A673 (cell line): ENCODE results near the gene CABLES2. TPM values are rescaled to one million over a fixed set of nuclear protein-coding genes. Genes with fewer than 3 reads are reported as not detected.

Source experiments
- BruUV-seq: library from RNA; stranded (reverse); fragments of 400-500 nt; replicated peaks from 2 replicates; lab custom pipeline; 2021; lab: Mats Ljungman, UMichigan
- CTCF ChIA-PET: fragments of 300-600 bp; sonication (Branson Sonifier 250); formaldehyde crosslinking; loops from one replicate; lab custom pipeline; 2022; ENCODE audit warnings: antibody characterized with exemption; lab: Charles Lee
- POLR2A ChIA-PET: fragments of 300-600 bp; sonication (Branson Sonifier 250); formaldehyde crosslinking; loops from one replicate; lab custom pipeline; 2022; ENCODE audit warnings: antibody characterized with exemption; ENCODE audit not compliant: low non-redundant PET; lab: Charles Lee
- DNase-seq: peaks from one replicate; pipeline ENCODE4 v3.0.0-alpha.2; 2015; ENCODE audit warnings: low spot score
- H3K27ac ChIP-seq: fragments of 200-600 bp; sonication (generic); 2 replicates; pipeline ENCODE4 v1.5.1; 2016; ENCODE audit warnings: mixed run types, low read depth, mild to moderate bottlenecking, mixed read lengths, antibody characterized with exemption, low read length; ENCODE audit not compliant: poor library complexity, severe bottlenecking
- H3K27me3 ChIP-seq: fragments of 200-600 bp; sonication (generic); replicated peaks from 2 replicates; pipeline ENCODE4 v1.6.1; 2017; ENCODE audit warnings: mixed run types, low read depth, mild to moderate bottlenecking, mixed read lengths, antibody characterized with exemption, low read length; ENCODE audit not compliant: insufficient read depth, poor library complexity
- H3K36me3 ChIP-seq: fragments of 200-600 bp; sonication (generic); 2 replicates; pipeline ENCODE4 v1.6.1; 2016; ENCODE audit warnings: mixed run types, mild to moderate bottlenecking, mixed read lengths, antibody characterized with exemption, low read length; ENCODE audit not compliant: insufficient read depth, poor library complexity, severe bottlenecking
- H3K4me1 ChIP-seq: fragments of 200-600 bp; sonication (generic); 2 replicates; pipeline ENCODE4 v1.6.1; 2017; ENCODE audit warnings: mixed run types, mild to moderate bottlenecking, mixed read lengths, antibody characterized with exemption, low read length; ENCODE audit not compliant: insufficient read depth, poor library complexity, severe bottlenecking
- H3K4me3 ChIP-seq: fragments of 200-600 bp; sonication (generic); 2 replicates; pipeline ENCODE4 v1.5.1; 2016; ENCODE audit warnings: low read depth, mixed run types, mild to moderate bottlenecking, mixed read lengths, low read length; ENCODE audit not compliant: poor library complexity, severe bottlenecking
- H3K9me3 ChIP-seq: fragments of 200-600 bp; sonication (generic); 2 replicates; pipeline ENCODE4 v1.6.1; 2016; ENCODE audit warnings: mixed run types, low read depth, mild to moderate bottlenecking, mixed read lengths, antibody characterized with exemption, low read length; ENCODE audit not compliant: poor library complexity, severe bottlenecking
- CTCF ChIP-seq: fragments of 300-800, 200-600 bp; sonication (generic); conservative IDR thresholded peaks from 2 replicates; pipeline ENCODE4 v1.5.1; 2017; ENCODE audit warnings: low read depth, mild to moderate bottlenecking, antibody characterized with exemption, low read length, moderate library complexity, mixed read lengths
- EZH2 ChIP-seq: fragments of 200-600 bp; sonication (generic); IDR thresholded peaks from 2 replicates; pipeline ENCODE4 v1.6.1; 2017; ENCODE audit warnings: borderline replicate concordance, low read depth, mild to moderate bottlenecking, mixed read lengths, antibody characterized with exemption, low read length; ENCODE audit not compliant: poor library complexity, severe bottlenecking
- intact Hi-C: fragments of 100-400 bp; cut with micrococcal nuclease; formaldehyde crosslinking; loops from one replicate; pipeline ENCODE4 v1.10.0; 2022; ENCODE audit not compliant: unreplicated experiment
- total RNA-seq: library from RNA; stranded (reverse); gene quantifications from 2 replicates; pipeline ENCODE4 v1.2.3, GENCODE V29; 2021

CABLES2 gene
- total RNA-seq, 1 experiment from 2014 or later, result 11.8 TPM

DNA sequence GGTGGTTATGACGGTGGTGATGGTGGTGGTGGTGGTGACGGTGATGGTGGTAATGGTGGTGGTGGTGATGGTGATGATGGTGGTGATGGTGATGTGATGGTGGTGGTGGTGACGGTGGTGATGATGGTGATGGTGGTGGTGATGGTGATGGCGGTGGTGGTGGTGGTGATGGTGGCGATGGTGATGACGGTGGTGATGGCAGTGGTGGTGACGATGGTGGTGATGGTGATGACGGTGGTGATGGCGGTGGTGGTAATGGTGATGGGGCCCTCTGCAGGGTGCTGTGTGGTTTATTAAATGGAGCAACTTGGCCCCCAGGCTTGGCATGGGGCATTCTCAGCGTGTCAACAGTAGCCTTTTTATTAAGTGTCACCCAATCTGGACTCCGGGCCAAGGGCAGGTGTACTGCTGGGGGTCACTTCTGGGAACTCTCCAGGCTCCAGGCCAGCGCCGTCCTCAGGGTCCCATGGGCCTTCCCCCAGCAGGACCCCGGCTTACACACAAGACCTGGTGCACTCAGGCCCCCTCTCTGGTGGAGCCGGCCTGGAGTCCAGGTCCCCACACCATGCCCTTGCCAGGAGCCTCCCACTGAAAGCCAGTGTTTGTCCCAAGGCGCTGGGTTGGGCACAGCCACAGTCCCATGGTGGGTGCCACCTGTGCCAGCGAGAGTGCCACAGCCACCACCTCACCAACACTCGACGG, 8.8 kb downstream of the CABLES2 start:
- ChIA-PET CTCF (no interaction called here), POLR2A (no interaction called here)
- Histone ChIP-seq H3K27me3 (no peaks in the 10 kb centered on the region), H3K36me3 (peaks cover 3% of the 10 kb centered on the region), H3K9me3 (no peaks in the 10 kb centered on the region), H3K4me1 (no peaks in the 10 kb centered on the region), H3K4me3 (no peak overlapping the region), H3K27ac (no peak overlapping the region)
- TF ChIP-seq CTCF (no peak), EZH2 (no peak)
- intact Hi-C loops, result no loop called here
- no peak for DNase-seq
- no TSS peak for BruUV-seq

- intact Hi-C loops, result no loop called here
Observed at GRCh38 chr20:62396367-62397239, 10.5 kb downstream of the CABLES2 start.

More at GRCh38 chr20:62396367-62397239, 10.5 kb downstream of the CABLES2 start:
- Histone ChIP-seq H3K9me3 (no peaks in the 10 kb centered on the region), H3K27ac (no peak overlapping the region), H3K4me1 (no peaks in the 10 kb centered on the region), H3K36me3 (peaks cover 3% of the 10 kb centered on the region), H3K27me3 (no peaks in the 10 kb centered on the region), H3K4me3 (no peak overlapping the region)
- ChIA-PET POLR2A (no interaction called here), CTCF (no interaction called here)
- BruUV-seq, result no TSS peak
- no peak for TF ChIP-seq CTCF
- no peak for TF ChIP-seq EZH2
- DNase-seq, result no peak
